ENCODE results near the gene RAB17.

RAB17 gene

DNA sequence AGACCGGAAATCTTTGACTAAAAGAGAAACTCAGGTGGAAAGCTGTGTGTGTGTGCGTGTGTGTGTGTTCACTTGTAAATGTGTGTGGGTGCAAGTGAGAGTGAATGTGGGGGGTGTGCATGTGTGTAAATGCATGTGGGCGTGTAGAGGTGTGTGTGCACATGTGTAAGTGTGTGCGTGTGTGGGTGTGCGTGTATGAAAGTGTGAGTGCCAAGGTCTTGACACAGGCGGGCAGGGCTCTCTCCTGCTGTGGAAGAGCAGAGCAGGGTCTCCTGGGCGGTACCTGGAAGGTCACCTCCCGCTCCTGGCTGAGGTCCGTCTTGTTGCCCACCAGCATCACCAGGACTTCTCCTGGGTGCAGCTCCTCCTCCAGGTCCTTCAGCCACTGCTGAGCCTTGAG lies 13.6 kb downstream of the RAB17 start:
- DNase-seq (ENCODE audit: low read depth in 2 of 2): no peak

DNA sequence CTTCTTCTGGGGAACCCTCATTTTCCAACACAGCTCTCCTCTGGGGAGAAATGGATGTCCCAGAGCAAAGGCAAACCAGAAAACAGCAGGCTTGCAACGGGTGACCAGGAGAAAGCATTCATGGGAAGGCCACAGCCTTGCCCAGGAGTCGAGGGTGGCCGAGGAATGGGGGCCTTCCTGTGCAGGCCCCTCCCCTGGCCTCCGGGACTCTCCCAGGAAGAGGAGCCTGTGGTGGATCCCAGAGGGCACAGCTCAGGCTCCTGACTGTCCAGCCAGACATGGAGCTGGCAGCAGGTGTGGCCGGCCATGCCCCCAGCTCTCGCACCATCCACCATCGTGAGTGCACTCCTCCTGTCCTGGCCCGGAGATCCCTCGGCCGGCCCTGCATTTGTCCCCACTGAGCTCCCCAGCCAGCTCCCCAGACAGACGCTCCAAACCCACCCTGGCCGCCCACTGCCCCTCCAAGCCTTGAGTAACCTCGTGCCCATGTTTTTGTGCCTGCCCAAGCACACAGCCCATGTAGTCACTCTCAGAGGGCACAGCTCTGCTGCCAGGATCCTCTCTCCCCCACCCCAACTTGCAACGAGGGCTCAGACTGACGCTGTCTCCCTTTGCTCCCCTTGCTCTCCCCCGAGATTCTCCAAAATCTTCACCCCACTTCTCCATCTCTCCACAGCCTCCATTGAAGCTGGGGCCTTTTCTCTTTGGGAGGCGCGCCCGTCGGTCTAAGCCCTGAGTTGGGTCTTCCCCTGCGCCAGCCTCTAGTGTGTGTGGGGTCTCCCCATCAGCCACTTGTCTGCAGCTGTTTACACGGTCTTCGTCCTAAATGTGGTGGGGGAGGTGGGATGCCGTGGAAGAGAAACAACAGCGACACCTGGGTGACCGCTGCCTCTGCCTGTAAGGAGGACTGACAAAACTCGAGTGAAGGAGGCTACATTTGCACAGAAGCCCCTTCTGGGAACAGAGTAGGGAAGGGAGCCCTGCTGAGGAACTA lies 14.4 kb downstream of the RAB17 start:
- no peak for DNase-seq (ENCODE audit: low read depth in 2 of 2)

GRCh38 chr2:237574894-237575868 lies 15.4 kb downstream of the RAB17 start:
- no peak for DNase-seq (ENCODE audit: low read depth in 2 of 2)

GRCh38 chr2:237574467-237574866 lies 16.1 kb downstream of the RAB17 start:
- DNase-seq (ENCODE audit: low read depth in 2 of 2): no peak

GRCh38 chr2:237573721-237574415 lies 16.7 kb downstream of the RAB17 start:
- DNase-seq (ENCODE audit: low read depth in 2 of 2): no peak

- no peak for DNase-seq (ENCODE audit: low read depth in 2 of 2)
Observed at GRCh38 chr2:237572742-237573101, 17.8 kb downstream of the RAB17 start.

DNA sequence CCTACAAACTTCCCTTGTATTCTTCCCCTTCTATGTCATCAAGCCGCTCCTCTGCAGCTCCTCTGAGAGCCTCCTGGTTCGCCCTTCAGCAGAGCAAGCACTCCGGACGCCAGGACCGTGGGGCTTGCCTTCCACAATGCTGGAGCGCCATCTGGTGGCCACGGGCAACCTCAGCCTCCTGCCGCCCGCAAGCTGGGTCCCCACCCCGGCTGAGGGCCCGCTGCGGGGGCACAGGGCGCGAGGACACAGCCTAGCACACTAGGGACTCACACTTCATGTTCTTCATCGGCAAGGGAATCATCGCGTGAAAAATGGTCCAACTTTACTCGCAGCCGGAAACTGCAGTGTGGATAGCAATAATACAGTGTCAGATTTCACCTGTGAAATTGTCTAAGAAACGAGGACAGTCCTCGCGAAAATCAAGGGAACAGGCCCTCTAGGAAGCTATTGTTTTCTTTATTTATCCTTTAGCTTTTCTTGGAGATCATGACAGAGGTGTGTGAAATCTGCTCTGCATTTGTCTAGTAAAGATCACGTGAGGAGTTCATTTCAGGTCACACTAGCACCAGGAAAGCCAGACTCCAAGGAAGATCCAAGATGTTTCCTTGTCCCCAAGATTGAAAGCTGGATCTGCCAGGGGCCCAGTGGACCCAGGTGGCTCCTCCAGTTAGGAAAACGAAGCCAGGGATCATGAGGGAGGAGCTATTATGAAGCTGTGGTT lies 18.4 kb downstream of the RAB17 start:
- DNase-seq (ENCODE audit: low read depth in 2 of 2): peak; percentile 67

DNA sequence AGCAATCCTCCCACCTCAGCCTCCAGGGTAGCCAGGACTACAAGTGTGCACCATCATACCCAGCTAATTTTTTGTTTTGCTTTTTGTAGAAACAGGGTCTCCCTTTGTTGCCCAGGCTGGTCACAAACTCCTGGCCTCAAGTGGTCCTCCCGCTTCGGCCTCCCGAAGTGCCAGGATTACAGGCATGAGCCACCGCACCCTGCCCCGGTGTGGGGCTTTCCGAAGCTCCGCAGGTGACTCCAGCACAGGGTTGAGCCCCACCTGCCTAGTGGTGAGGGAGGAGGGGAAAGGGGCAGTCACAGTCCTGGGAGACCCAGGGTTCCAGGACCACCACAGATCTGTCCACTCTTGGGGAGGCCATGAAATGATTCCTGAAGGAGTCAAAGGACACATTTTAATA lies 19.0 kb downstream of the RAB17 start:
- no peak for DNase-seq (ENCODE audit: low read depth in 2 of 2)

DNA sequence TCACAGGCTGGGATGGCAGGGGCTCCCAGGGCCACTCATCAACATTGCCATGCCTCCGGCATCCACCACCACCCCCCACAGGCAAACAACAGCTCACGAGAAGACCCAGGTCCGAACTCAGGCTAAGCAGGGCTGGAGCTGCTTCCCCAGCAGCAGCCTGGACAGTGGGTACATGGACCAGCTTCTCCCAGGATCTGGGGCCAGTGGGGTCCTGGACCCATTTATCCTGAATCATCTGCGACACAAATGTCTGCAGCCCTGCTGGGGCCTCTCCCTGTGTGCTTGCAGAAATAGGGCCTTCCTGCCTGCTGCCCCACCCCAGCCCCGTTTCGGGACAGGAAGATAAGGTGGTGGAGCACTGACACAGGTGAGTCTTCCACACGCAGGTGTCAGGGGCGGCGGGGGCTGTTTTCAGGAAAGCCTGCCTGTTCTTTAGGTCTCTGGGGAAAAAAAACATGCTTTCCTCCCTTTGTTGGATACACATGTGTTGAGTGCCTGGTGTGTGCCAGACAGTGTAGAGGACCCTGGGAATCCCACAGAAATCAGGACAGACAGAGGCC lies 19.7 kb downstream of the RAB17 start:
- no peak for DNase-seq (ENCODE audit: low read depth in 2 of 2)

- no peak for DNase-seq (ENCODE audit: low read depth in 2 of 2)
Observed at GRCh38 chr2:237569896-237570295, 20.6 kb downstream of the RAB17 start.

- DNase-seq (ENCODE audit: low read depth in 2 of 2): no peak
Observed at GRCh38 chr2:237569041-237569440, 21.5 kb downstream of the RAB17 start.

DNA sequence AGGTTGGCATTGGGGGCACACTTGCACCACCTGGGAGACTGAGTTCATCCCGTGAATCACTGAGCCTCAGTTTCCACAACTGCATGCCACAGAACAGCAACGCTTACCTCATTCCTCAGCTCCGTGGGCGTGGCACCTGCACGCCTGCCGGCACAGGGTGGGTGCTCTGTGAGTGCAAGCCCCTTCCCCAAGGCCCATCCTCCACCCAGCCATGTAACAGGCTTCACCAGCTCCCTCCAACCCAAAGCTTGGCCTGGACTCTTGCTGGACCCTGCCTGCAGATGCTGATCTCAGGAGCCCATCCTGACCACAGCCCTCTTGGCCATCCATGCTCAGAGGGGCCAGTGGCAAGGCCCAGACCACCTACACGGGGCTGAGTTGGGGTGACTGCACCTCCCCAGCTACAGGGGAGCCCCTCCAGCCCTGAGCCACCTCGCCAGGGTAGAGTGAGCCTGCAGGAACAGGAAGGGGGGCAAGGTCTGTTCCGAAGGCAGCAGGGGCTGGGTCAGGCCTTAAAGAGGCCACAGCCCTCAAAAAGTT lies 22.3 kb downstream of the RAB17 start:
- DNase-seq (ENCODE audit: low read depth in 2 of 2): no peak

DNA sequence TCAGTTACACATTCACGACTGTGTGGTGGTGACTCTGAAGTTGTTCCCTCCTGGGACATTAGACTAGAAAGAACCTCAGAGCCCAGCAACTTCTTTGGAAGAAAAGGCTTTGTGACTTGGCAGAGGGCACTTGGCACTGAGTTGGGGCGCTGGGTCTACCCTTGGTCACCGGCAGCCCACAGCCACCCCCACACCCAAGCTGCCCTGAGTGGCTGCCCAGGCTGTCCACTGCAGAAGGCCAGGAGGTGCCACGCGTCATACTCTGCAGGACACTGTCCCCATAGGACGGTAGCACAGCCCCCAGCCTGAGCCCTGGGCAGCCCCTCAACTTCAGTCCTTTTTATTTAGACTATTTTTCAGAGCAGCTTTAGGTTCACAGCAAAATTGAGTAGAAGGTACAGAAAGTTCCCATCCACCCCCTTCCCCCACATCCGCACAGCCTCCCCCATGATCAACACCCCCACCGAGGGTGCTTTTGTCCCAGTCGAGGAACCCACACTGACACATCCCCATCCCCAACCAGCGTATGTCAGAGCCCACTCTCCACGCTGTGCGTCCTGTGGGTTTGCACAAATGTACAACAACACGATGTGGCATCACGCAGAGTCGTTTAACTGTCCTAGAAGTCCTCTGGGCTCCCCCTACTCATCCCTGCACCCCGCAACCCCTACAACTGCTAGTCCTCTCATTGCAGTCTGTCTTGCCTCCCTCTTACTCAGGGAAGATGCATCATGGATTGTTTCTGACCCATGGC lies 23.1 kb downstream of the RAB17 start:
- DNase-seq (ENCODE audit: low read depth in 2 of 2): no peak

- no peak for DNase-seq (ENCODE audit: low read depth in 2 of 2)
Observed at GRCh38 chr2:237566401-237567235, 23.9 kb downstream of the RAB17 start, which contains the start of gene PRLH. PRLH (plus strand) TSS chr2:237566574; CDS start chr2:237566574, 0 bp downstream.

DNA sequence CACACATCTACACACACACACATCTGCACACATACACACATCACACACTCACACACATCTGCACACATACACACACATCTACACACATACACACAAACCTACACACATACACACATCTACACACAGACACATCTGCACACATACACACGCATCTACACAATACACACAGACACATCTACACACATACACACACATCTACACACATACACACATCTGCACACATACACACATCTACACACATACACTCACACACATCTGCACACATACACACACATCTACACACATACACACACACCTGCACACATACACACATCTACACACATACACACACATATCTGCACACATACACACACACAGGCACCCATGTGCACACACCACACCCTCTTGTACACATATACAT lies 24.6 kb downstream of the RAB17 start:
- no peak for DNase-seq (ENCODE audit: low read depth in 2 of 2)

DNA sequence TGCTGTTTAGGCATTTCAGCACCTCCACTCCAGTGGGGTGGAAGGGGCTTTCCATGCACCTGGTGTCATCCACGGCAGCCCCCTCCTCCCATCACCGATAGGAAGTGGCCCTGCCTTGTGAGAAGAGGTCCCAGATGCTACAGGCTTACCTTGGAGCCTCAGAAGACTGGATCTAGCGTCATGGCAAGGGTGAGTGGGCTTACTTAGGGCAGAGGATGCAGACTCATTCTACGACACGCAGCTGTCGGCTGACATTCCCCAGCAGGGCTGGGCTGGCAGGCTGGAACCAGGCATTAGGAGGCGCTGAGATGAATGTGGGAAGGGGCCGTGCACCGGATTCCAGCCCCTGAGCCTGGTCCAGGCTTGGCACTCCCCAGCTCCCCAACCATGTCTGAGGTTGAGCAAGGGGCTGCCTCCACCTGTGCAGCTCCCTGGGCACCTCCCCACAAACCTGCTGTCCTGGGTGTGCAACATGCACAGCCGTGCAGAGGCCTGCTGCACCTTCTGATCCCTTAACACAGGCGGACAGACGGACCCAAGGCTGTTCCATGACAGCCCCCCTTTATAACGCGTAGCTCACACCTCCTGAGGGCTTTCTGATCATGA lies 25.9 kb downstream of the RAB17 start:
- no peak for DNase-seq (ENCODE audit: low read depth in 2 of 2)

DNA sequence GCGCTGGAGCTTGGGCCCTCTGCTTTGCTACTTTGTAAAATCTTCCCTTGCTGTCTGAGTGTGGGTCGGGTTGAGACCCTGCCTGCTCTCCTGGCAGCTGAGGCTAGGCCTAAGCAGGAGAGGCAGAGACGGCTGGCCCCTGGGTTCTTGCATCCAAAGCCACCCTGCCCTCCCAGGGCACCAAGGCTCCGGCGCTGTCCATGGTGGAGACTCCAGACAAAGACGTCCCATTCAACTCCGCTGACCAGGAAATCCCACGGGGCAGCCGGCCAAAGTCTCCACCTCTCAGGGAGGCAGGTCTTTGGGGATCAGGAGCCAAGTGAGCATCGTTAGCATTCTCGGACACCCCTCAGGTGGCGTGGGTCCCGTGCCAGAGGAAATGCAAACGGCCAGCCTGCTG lies 26.7 kb downstream of the RAB17 start:
- no peak for DNase-seq (ENCODE audit: low read depth in 2 of 2)

- no peak for DNase-seq (ENCODE audit: low read depth in 2 of 2)
Observed at GRCh38 chr2:237561221-237561620, 29.3 kb downstream of the RAB17 start.

Data from fibroblast of skin of left biceps (primary cell).